Measurements from ENCODE around the gene CCDC91. TPM values are rescaled to one million over a fixed set of nuclear protein-coding genes. Genes with fewer than 3 reads are reported as not detected.
A peak's percentile ranks its signal among the peaks of the same experiment; 100 is the strongest.

The CCDC91 gene
- total and polyA plus RNA-seq, 9 of the 15 experiments (the other 6 are each of a cell fraction or from before 2014, with no cell fraction given) = 10.1 to 31.1 (median 26.3) TPM

Small RNA genes lying within 50 kb of the gene (small RNA-seq; reads per million reads assigned to genes)
- gene RNA5SP355 (14.0 reads per million, percentile 96 among the genes with 10 or more reads in this experiment), gene RNU4-54P (not detected)

Other genes starting within 250 kb of the CCDC91 start
- gene PTHLH, start 217.7 kb upstream of the CCDC91 start, total RNA-seq (2014; rRNA removed) = 0.91 and 1.2 TPM in 2 replicates
- gene PTHLH, start 217.7 kb upstream of the CCDC91 start, total RNA-seq (2014; rRNA removed; fragmentation: Illumina TruSeq; extraction: Trizol) = 0.40 and 0.54 TPM in 2 replicates
- 0.23 and 0.51 TPM in 2 replicates for gene PTHLH, start 217.7 kb upstream of the CCDC91 start, total RNA-seq (2015; rRNA removed; fragmentation: Illumina TruSeq; extraction: Trizol)
- gene PTHLH, start 217.7 kb upstream of the CCDC91 start, total RNA-seq (2021) = 0.78 and 0.98 TPM in 2 replicates
- gene PTHLH, start 217.7 kb upstream of the CCDC91 start, polyA plus RNA-seq (2011; rRNA removed) = 1.1 and 2.5 TPM in 2 replicates
- 0.68 and 0.85 TPM in 2 replicates for gene PTHLH, start 217.7 kb upstream of the CCDC91 start, polyA plus RNA-seq (2014; fragmentation: Illumina TruSeq; extraction: Trizol)
- gene PTHLH, start 217.7 kb upstream of the CCDC91 start, polyA plus RNA-seq (2014; fragmentation: Nextera tagmentation; extraction: Ambion mirVana) = under 1 TPM; 0.14 TPM
- 0.74 and 1.2 TPM in 2 replicates for gene PTHLH, start 217.7 kb upstream of the CCDC91 start, polyA plus RNA-seq (2014; rRNA removed)